ENCODE data around the gene PGC.
"Not testable (repeated sequence)": the region's sequence is repeated elsewhere in the genome, so short reads cannot be mapped to it uniquely, and the experiment has no call there.

PGC gene

GRCh38 chr6:41774841-41775240 lies 27.6 kb upstream of the PGC start:
- no peak for DNase-seq

GRCh38 chr6:41771058-41771983 lies 24.1 kb upstream of the PGC start:
- no peak for DNase-seq

- DNase-seq = no peak
Observed at GRCh38 chr6:41770381-41771057, 23.3 kb upstream of the PGC start.

- DNase-seq = no peak
Observed at GRCh38 chr6:41769376-41769775, 22.2 kb upstream of the PGC start.

GRCh38 chr6:41768545-41769308 lies 21.5 kb upstream of the PGC start:
- no peak for DNase-seq

- no peak for DNase-seq
Observed at GRCh38 chr6:41767112-41767833, 20.1 kb upstream of the PGC start.

- DNase-seq = not testable (repeated sequence)
Observed at GRCh38 chr6:41766043-41766664, 19.0 kb upstream of the PGC start.

GRCh38 chr6:41763470-41763869 lies 16.3 kb upstream of the PGC start:
- no peak for DNase-seq

GRCh38 chr6:41759905-41760579 lies 12.8 kb upstream of the PGC start:
- DNase-seq = no peak

GRCh38 chr6:41759106-41759904 lies 12.1 kb upstream of the PGC start:
- no peak for DNase-seq

- DNase-seq = no peak
Observed at GRCh38 chr6:41758641-41759035, 11.4 kb upstream of the PGC start.

GRCh38 chr6:41757931-41758640 lies 10.9 kb upstream of the PGC start:
- DNase-seq = no peak

- DNase-seq = no peak
Observed at GRCh38 chr6:41757271-41757670, 10.1 kb upstream of the PGC start.

GRCh38 chr6:41756354-41756753 lies 9.2 kb upstream of the PGC start:
- DNase-seq = no peak

- DNase-seq = no peak
Observed at GRCh38 chr6:41755895-41756294, 8.7 kb upstream of the PGC start.

GRCh38 chr6:41750374-41750773 lies 3.2 kb upstream of the PGC start:
- no peak for DNase-seq

GRCh38 chr6:41748542-41748941 lies 1.3 kb upstream of the PGC start:
- no peak for DNase-seq

GRCh38 chr6:41748102-41748477 lies 893 bp upstream of the PGC start:
- DNase-seq = no peak

GRCh38 chr6:41746107-41746506 lies 1.1 kb downstream of the PGC start:
- DNase-seq = no peak

- no peak for DNase-seq
Observed at GRCh38 chr6:41744236-41744787, 2.9 kb downstream of the PGC start.

Measured in NCI-H1436 treated with DMSO at 0.1 percent for 48 hours (cell line).